MCF 10A (cell line): Measurements from ENCODE around the gene TP53TG5. TPM values are rescaled to one million over a fixed set of nuclear protein-coding genes. Genes with fewer than 3 reads are reported as not detected.

Source experiments
- BruUV-seq: library from RNA; stranded (reverse); fragments of 400-500 nt; replicated peaks from 2 replicates; lab custom pipeline; 2021; lab: Mats Ljungman, UMichigan
- CTCF ChIA-PET: fragments of 300-600 bp; sonication (Branson Sonifier 250); formaldehyde crosslinking; extraction: SDS; loops from one replicate; lab custom pipeline; 2021; ENCODE audit warnings: antibody characterized with exemption, inconsistent platforms; lab: Yijun Ruan, JAX
- POLR2A ChIA-PET: fragments of 300-600, 350-650 bp; sonication (Branson Sonifier 250); formaldehyde crosslinking; extraction: SDS; loops from one replicate; lab custom pipeline; 2020; ENCODE audit warnings: antibody characterized with exemption, inconsistent platforms; lab: Yijun Ruan, JAX
- DNase-seq: peaks from one replicate; pipeline ENCODE4 v3.0.0-alpha.2; 2018; ENCODE audit not compliant: unreplicated experiment
- H3K27ac Mint-ChIP-seq: one replicate; pipeline ENCODE4 v1.8.0; 2022; ENCODE audit warnings: mild to moderate bottlenecking, low read depth, mixed read lengths; ENCODE audit not compliant: unreplicated experiment
- H3K27me3 Mint-ChIP-seq: one replicate; pipeline ENCODE4 v1.8.0; 2022; ENCODE audit warnings: mixed read lengths; ENCODE audit not compliant: insufficient read depth, unreplicated experiment
- H3K36me3 Mint-ChIP-seq: one replicate; pipeline ENCODE4 v1.8.0; 2022; ENCODE audit warnings: mild to moderate bottlenecking, moderate library complexity, mixed read lengths; ENCODE audit not compliant: insufficient read depth, unreplicated experiment
- H3K4me1 Mint-ChIP-seq: one replicate; pipeline ENCODE4 v1.8.0; 2022; ENCODE audit warnings: mixed read lengths; ENCODE audit not compliant: insufficient read depth, unreplicated experiment
- H3K4me3 Mint-ChIP-seq: one replicate; pipeline ENCODE4 v1.8.0; 2022; ENCODE audit warnings: mild to moderate bottlenecking, moderate library complexity, mixed read lengths; ENCODE audit not compliant: unreplicated experiment
- H3K9me3 Mint-ChIP-seq: one replicate; pipeline ENCODE4 v1.8.0; 2022; ENCODE audit warnings: mixed read lengths; ENCODE audit not compliant: unreplicated experiment
- intact Hi-C: fragments of 100-400 bp; cut with micrococcal nuclease; formaldehyde crosslinking; loops from 2 replicates; pipeline ENCODE4 v1.14.1; 2022
- total RNA-seq: library from RNA; stranded (reverse); gene quantifications from 2 replicates; pipeline ENCODE4 v1.2.3, GENCODE V29; 2022
- TF ChIP-seq, protein P1 (sequence below): fragments of 200-600 bp; IDR thresholded peaks from one replicate; pipeline ENCODE4 v1.8.0; 2022; ENCODE audit warnings: antibody characterized with exemption, mild to moderate bottlenecking; ENCODE audit not compliant: unreplicated experiment

The TP53TG5 gene
- total RNA-seq, 1 experiment from 2014 or later: not detected

DNA sequence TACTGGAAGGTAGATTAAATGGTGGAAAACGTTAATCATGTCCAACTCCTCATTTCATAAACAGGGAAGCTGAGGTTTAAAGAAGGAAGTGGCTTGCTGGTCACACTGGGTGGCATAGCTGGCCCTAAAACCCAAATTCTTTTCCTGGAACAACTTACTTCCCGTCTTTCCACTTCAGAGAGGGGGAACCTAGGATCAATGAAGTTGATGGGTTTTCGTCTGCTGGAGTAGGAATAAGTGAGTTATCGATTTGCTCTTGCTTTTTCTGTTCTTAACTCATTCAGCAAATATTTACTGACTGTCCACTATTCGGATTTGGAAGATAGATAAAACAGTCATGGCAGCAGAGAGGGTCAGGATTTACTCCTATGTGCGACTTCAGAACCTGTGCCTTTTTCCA lies 16.3 kb downstream of the TP53TG5 start:
- CTCF ChIA-PET: interaction anchor here (0.6 to 12.8 kb wide), 17 partner anchors 10 to 418 kb away, joined by 3 to 123 read pairs (median 10); partner anchors contain the start of genes DBNDD2, PIGT, SDC4 and TP53TG5
- DNase-seq: no peak
- H3K36me3 Mint-ChIP-seq: peaks cover 19% of the 10 kb centered on the region
- POLR2A ChIA-PET: interaction anchor here (0.7 to 34.6 kb wide), 5 partner anchors 26 to 409 kb away, joined by 3 to 1328 read pairs (median 8); partner anchors contain the start of genes PIGT and SDC4
- H3K4me3 Mint-ChIP-seq: no peak overlapping the region
- BruUV-seq: no TSS peak
- H3K4me1 Mint-ChIP-seq: peaks cover 38% of the 10 kb centered on the region
- H3K27ac Mint-ChIP-seq: peak overlapping the region; percentile 95
- intact Hi-C loops: loop anchor here (2.0 to 5.0 kb wide), 2 partner anchors 43 to 56 kb away; partner anchors contain the start of gene PIGT
- no peaks in the 10 kb centered on the region for H3K27me3 Mint-ChIP-seq
- H3K9me3 Mint-ChIP-seq: no peaks in the 10 kb centered on the region
- TF ChIP-seq, protein P1, sequence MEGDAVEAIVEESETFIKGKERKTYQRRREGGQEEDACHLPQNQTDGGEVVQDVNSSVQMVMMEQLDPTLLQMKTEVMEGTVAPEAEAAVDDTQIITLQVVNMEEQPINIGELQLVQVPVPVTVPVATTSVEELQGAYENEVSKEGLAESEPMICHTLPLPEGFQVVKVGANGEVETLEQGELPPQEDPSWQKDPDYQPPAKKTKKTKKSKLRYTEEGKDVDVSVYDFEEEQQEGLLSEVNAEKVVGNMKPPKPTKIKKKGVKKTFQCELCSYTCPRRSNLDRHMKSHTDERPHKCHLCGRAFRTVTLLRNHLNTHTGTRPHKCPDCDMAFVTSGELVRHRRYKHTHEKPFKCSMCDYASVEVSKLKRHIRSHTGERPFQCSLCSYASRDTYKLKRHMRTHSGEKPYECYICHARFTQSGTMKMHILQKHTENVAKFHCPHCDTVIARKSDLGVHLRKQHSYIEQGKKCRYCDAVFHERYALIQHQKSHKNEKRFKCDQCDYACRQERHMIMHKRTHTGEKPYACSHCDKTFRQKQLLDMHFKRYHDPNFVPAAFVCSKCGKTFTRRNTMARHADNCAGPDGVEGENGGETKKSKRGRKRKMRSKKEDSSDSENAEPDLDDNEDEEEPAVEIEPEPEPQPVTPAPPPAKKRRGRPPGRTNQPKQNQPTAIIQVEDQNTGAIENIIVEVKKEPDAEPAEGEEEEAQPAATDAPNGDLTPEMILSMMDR: no peak

DNA sequence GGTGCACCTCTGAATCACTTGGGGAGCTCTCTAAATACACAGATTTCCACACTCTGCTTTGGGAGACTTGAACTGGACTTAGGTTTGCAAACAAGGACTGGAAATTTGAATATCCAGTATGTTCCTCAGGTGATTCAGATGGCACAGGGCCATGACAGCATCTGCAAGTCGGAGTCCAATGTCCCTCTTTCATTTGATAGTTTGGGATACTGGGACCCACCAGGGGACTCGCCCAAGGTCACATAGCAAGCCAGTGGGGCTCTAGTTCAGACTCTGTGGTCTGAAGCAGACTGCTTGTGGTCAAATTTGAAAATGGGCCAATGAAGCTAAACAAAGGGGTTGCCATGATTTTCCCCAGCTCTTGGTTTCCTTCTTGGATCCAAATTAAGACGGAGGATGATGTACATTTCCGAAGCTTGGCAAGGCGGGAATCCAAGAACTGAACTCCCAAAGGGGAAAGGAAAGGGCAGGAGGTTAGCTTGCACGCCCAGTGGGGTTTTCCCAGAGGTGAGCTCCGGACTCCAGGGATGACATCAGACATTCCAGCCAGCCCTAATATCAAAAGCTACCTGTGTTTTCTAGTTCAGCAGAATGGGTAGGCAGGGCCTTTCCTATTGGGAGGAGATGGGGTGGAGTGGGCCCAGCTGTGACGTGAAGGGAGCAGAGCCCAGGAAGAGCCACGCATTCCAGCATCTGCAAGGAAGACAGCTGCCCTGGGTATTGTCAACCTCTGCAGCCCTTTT lies 18.5 kb downstream of the TP53TG5 start:
- no TSS peak for BruUV-seq
- POLR2A ChIA-PET: interaction anchor here (0.7 to 34.6 kb wide), 10 partner anchors 14 to 420 kb away, joined by 3 to 1328 read pairs (median 4); partner anchors contain the start of genes PIGT and SDC4
- H3K36me3 Mint-ChIP-seq: peaks cover 11% of the 10 kb centered on the region
- TF ChIP-seq, protein P1: no peak
- H3K4me1 Mint-ChIP-seq: peaks cover 52% of the 10 kb centered on the region
- peak; percentile 74 for DNase-seq
- intact Hi-C loops: loop anchor here (5.0 kb wide), 1 partner anchor 58 kb away; the partner anchor contains the start of gene PIGT
- H3K27me3 Mint-ChIP-seq: no peaks in the 10 kb centered on the region
- CTCF ChIA-PET: interaction anchor here (0.6 to 12.8 kb wide), 16 partner anchors 11 to 749 kb away, joined by 3 to 123 read pairs (median 4); partner anchors contain the start of gene SDC4
- no peaks in the 10 kb centered on the region for H3K9me3 Mint-ChIP-seq
- peak overlapping the region; percentile 29 for H3K4me3 Mint-ChIP-seq
- H3K27ac Mint-ChIP-seq: peak overlapping the region; percentile 91

DNA sequence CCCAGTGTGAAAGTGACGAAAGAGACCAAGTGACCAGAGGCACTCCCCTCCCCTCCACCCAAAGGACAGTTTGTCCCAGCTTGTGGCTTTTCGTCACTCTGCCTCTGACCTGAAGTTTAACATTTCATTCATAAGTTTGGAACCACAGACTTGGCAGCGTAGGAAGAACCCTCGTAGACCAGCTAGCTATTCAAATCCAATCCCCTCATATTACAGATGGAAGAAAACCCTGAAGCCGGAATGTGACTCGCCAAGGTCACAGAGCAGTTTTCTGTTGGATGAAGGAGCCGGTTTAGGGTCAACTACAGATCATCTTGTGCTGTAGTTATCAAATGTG lies 19.1 kb downstream of the TP53TG5 start:
- H3K4me1 Mint-ChIP-seq: peaks cover 54% of the 10 kb centered on the region

More for the DNA sequence above, 19.1 kb downstream of the TP53TG5 start:
- peak overlapping the region; percentile 91 for H3K27ac Mint-ChIP-seq
- no peak overlapping the region for H3K4me3 Mint-ChIP-seq
- no TSS peak for BruUV-seq
- no peaks in the 10 kb centered on the region for H3K27me3 Mint-ChIP-seq
- no peaks in the 10 kb centered on the region for H3K9me3 Mint-ChIP-seq
- intact Hi-C loops: no loop called here
- peaks cover 11% of the 10 kb centered on the region for H3K36me3 Mint-ChIP-seq
- POLR2A ChIA-PET: interaction anchor here (0.6 to 34.6 kb wide), 6 partner anchors 23 to 412 kb away, joined by 3 to 1328 read pairs (median 5); partner anchors contain the start of genes PIGT and SDC4
- peak; percentile 59 for DNase-seq
- CTCF ChIA-PET: interaction anchor here (0.6 to 7.4 kb wide), 13 partner anchors 10 to 610 kb away, joined by 3 to 96 read pairs (median 4); partner anchors contain the start of gene SDC4
- TF ChIP-seq, protein P1: no peak
